SIG-M5 treated with dmso at 0.1 percent for 504 hours (cell line): ENCODE results near the gene FILIP1L.
A peak's percentile ranks its signal among the peaks of the same experiment; 100 is the strongest.

ENCODE experiments used
- DNase-seq: peaks from one replicate; lab custom pipeline; 2025; ENCODE audit not compliant: unreplicated experiment; lab: John Stamatoyannopoulos, UW

Gene FILIP1L

GRCh38 chr3:100019719-100020118 is 94.6 kb downstream of the FILIP1L start:
- DNase-seq = no peak

GRCh38 chr3:100018806-100019205 is 95.5 kb downstream of the FILIP1L start:
- DNase-seq = no peak

GRCh38 chr3:100010087-100010417 is 104.2 kb downstream of the FILIP1L start:
- DNase-seq = no peak

GRCh38 chr3:100009276-100010086 is 104.8 kb downstream of the FILIP1L start:
- DNase-seq = no peak

- DNase-seq = no peak
Measured at GRCh38 chr3:100008081-100008698, 106.1 kb downstream of the FILIP1L start.

- no peak for DNase-seq
Measured at GRCh38 chr3:100007313-100007712, 107.0 kb downstream of the FILIP1L start.

- no peak for DNase-seq
Measured at GRCh38 chr3:100006570-100007271, 107.6 kb downstream of the FILIP1L start.

GRCh38 chr3:100005665-100006393 is 108.5 kb downstream of the FILIP1L start:
- DNase-seq = no peak

GRCh38 chr3:100004931-100005330 is 109.4 kb downstream of the FILIP1L start:
- DNase-seq = no peak

- no peak for DNase-seq
Measured at GRCh38 chr3:100003609-100004503, 110.4 kb downstream of the FILIP1L start.

- DNase-seq = peak; percentile 65
Measured at GRCh38 chr3:100002599-100003350, 111.5 kb downstream of the FILIP1L start.

- DNase-seq = no peak
Measured at GRCh38 chr3:100001526-100002270, 112.6 kb downstream of the FILIP1L start.

- DNase-seq = no peak
Measured at GRCh38 chr3:100001083-100001482, 113.2 kb downstream of the FILIP1L start.

GRCh38 chr3:99999536-99999935 is 114.8 kb downstream of the FILIP1L start:
- no peak for DNase-seq

GRCh38 chr3:99997293-99997692 is 117.0 kb downstream of the FILIP1L start:
- DNase-seq = no peak

GRCh38 chr3:99990179-99990578 is 124.1 kb downstream of the FILIP1L start:
- no peak for DNase-seq

- no peak for DNase-seq
Measured at GRCh38 chr3:99984668-99985067, 129.6 kb downstream of the FILIP1L start.

GRCh38 chr3:99984139-99984538 is 130.2 kb downstream of the FILIP1L start:
- no peak for DNase-seq

GRCh38 chr3:99982650-99983049 is 131.7 kb downstream of the FILIP1L start:
- DNase-seq = no peak
